IPS DF 4.7 (cell line): ENCODE results near the gene IFNAR2.

ENCODE experiments used
- DNase-seq: peaks from one replicate; pipeline ENCODE4 v3.0.0-alpha.2; 2013; ENCODE audit warnings: low spot score; ENCODE audit errors: extremely low read depth

The IFNAR2 gene

GRCh38 chr21:33267250-33267649 lies 37.5 kb downstream of the IFNAR2 start:
- DNase-seq, result no peak

DNA sequence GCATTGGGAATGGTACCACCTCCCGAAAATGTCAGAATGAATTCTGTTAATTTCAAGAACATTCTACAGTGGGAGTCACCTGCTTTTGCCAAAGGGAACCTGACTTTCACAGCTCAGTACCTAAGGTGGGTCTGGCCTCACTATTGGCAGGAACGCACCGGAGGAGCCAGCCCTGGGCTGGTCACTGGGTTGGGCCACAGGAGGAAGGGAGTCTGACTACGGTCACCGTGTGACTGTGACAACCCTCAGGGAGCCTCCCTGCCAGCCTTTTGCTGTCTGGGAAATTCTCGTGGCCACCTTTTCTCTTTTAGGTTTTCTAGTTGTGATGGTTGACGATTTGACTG lies 38.6 kb downstream of the IFNAR2 start:
- DNase-seq, result no peak

DNA sequence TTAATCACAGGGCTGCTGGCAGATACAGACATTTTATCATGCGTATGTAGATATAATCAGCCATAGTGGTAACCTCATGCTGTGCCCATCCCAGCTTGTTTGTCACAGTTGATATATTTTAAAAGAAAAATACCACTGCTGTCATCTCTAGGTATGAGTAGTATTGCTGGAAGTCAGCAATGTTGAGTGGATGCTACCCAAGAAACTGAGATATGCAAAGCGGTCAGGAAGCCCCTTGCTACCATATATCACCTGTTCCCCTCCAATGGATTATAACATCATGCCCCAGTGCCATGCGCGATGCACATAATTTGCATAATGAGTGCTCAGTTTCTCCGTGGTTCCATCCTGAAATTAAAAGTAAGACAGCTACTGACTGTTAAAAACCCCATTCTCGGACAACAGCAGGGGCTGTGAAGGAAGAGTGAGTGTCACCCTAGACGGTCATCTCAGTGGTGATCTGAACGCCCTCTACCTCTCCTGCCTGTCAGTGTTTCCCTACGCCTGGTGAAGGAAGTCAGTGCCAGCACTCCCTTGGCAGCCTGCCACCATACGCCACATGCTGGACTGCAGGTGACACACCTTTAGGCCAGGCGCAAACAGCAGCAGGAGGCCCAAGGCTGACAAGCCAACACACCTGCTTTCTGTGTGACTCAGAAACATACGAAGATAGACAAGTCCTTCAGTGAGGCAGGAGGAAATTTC lies 39.2 kb downstream of the IFNAR2 start:
- DNase-seq, result no peak

DNA sequence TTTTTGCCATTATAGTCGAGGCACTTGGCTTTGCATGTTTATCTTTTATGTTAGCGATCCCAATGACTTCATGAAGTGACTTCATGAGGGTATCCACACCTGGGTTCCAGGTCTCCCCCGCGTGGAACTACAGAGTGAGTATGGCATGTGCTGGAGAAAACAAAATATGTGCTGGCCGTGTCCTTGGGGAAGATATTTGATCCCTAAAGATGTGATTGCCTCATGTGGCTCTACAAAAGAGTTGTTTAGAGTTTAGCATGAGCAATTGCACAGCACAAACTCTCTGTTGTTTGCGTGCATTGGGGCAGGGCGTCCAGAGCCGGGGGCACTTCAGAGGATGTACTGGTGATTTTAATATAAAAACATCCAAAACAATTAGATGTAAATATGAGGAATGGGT lies 41.2 kb downstream of the IFNAR2 start:
- no peak for DNase-seq

DNA sequence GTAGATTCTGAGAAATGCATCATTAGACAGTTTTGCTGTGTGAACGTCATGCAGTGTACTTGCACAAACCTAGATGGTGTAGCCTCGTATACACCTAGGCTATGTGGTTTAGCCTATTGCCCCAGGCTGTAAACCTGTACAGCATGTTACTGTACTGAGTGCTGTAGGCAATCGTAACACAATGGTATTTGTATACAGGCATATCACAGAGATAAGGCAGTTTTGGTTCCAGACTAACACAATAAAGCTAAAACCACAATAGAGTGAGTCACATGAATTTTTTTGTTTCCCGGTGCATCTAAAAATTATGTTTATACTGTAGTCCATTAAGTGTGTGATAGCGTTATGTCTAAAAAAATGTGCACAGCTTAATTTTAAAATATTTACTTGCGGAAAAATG lies 43.3 kb downstream of the IFNAR2 start:
- DNase-seq, result no peak

DNA sequence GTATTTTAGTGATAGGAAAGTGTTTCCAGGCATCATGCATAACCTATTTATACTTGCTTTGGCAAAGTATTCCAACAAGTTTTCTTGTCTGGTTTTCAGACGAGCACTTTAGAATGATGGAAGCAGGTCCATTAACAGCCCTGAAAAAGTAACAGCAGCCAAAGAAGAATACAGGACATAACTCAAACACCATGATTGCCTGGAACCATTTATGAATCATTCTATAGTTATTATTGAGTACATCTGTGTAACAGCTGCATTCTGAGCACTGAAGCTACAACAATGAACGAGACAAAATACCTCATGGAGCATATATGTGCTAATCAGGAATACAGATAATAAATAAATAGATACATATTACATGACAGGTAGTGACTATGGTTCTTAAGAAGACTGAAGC lies 49.0 kb downstream of the IFNAR2 start:
- no peak for DNase-seq

DNA sequence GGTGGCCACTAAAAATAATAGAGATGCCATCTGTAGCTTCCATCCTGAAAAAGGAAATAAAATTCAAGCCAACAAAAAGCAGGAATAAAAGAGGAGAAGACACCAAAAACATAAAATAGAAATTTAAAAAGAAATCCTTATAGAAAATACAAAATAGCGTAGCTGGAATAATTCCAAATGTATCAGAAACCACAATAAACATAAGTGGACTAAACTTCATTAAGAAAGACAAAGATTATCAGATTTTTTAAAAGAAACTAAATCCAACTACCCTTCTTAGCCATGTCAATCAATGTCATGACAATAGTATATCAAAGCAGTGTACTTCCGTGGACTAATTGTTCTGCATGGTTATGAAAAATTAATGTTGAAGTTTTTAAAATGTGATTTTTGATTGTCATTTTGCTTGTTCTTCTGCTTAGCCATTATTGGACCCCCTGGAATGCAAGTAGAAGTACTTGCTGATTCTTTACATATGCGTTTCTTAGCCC lies 49.6 kb downstream of the IFNAR2 start:
- no peak for DNase-seq
